Measurements from ENCODE around the gene HDAC1.
A peak's percentile ranks its signal among the peaks of the same experiment; 100 is the strongest.
"Not testable (repeated sequence)": the region's sequence is repeated elsewhere in the genome, so short reads cannot be mapped to it uniquely, and the experiment has no call there.

The HDAC1 gene

DNA sequence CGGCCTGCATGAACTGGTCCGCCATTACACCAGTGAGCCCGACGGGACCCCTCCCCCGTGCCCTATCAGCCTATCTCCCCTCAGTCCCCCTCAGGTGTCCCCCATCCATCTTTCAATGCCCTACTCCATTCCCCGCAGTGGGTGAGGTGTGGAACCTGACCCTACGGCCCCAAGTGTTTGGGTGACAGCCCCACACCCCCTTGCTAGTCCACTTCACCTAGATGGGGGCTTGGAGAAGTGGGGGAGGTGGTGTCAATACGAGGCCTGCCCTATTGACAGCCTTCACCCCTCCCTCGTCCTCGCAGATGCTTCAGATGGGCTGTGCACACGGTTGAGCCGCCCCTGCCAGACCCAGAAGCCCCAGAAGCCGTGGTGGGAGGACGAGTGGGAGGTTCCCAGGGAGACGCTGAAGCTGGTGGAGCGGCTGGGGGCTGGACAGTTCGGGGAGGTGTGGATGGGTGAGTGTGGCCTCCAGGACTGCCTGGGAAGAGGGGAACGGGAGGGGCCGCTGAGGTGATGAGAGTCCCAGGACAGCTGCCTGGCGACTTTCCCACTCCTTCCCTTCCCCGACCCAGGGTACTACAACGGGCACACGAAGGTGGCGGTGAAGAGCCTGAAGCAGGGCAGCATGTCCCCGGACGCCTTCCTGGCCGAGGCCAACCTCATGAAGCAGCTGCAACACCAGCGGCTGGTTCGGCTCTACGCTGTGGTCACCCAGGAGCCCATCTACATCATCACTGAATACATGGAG lies 15.7 kb upstream of the HDAC1 start:
- TF ChIP-seq, protein P1, sequence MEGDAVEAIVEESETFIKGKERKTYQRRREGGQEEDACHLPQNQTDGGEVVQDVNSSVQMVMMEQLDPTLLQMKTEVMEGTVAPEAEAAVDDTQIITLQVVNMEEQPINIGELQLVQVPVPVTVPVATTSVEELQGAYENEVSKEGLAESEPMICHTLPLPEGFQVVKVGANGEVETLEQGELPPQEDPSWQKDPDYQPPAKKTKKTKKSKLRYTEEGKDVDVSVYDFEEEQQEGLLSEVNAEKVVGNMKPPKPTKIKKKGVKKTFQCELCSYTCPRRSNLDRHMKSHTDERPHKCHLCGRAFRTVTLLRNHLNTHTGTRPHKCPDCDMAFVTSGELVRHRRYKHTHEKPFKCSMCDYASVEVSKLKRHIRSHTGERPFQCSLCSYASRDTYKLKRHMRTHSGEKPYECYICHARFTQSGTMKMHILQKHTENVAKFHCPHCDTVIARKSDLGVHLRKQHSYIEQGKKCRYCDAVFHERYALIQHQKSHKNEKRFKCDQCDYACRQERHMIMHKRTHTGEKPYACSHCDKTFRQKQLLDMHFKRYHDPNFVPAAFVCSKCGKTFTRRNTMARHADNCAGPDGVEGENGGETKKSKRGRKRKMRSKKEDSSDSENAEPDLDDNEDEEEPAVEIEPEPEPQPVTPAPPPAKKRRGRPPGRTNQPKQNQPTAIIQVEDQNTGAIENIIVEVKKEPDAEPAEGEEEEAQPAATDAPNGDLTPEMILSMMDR (conservative IDR thresholded peaks at IDR 0.05; ENCODE audit: low read depth, low read length), result no peak

GRCh38 chr1:32284777-32285176 lies 7.1 kb upstream of the HDAC1 start:
- DNase-seq (ENCODE audit: low read depth); H3K4me3 ChIP-seq (ENCODE audit: low read depth, low read length): not testable (repeated sequence)

More for the DNA sequence above, 15.7 kb upstream of the HDAC1 start:
- no peak for DNase-seq (ENCODE audit: low read depth)
- H3K4me3 ChIP-seq (ENCODE audit: low read depth, low read length), result no peak overlapping the region

DNA sequence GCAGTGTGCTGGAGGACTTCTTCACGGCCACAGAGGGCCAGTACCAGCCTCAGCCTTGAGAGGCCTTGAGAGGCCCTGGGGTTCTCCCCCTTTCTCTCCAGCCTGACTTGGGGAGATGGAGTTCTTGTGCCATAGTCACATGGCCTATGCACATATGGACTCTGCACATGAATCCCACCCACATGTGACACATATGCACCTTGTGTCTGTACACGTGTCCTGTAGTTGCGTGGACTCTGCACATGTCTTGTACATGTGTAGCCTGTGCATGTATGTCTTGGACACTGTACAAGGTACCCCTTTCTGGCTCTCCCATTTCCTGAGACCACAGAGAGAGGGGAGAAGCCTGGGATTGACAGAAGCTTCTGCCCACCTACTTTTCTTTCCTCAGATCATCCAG lies 6.2 kb upstream of the HDAC1 start:
- DNase-seq (ENCODE audit: low read depth), result no peak
- TF ChIP-seq, protein P1 (conservative IDR thresholded peaks at IDR 0.05; ENCODE audit: low read depth, low read length), result no peak
- no peak overlapping the region for H3K4me3 ChIP-seq (ENCODE audit: low read depth, low read length)

DNA sequence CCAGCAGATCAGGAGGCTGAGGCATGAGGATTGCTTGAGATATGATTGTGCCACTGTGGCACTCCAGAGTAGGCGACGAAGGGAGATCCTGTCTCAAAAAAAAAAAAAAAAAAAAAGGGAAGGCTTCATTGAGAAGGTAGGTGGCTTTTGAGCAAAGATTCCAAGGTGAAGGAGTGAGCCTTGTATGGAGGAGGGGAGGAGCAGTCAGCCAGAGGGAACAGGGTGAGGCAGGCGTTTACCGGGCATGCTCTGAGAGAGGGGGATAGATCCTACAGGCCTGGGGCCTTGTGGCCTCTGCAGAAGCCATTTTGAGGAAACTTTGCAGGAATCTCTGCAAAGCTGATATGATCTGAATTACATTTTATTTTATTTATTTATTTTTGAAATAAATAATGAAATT lies 5.1 kb upstream of the HDAC1 start:
- no peak for DNase-seq (ENCODE audit: low read depth)
- TF ChIP-seq, protein P1 (conservative IDR thresholded peaks at IDR 0.05; ENCODE audit: low read depth, low read length), result no peak
- no peak overlapping the region for H3K4me3 ChIP-seq (ENCODE audit: low read depth, low read length)

GRCh38 chr1:32289256-32289655 lies 2.6 kb upstream of the HDAC1 start:
- no peak overlapping the region for H3K4me3 ChIP-seq (ENCODE audit: low read depth, low read length)

DNA sequence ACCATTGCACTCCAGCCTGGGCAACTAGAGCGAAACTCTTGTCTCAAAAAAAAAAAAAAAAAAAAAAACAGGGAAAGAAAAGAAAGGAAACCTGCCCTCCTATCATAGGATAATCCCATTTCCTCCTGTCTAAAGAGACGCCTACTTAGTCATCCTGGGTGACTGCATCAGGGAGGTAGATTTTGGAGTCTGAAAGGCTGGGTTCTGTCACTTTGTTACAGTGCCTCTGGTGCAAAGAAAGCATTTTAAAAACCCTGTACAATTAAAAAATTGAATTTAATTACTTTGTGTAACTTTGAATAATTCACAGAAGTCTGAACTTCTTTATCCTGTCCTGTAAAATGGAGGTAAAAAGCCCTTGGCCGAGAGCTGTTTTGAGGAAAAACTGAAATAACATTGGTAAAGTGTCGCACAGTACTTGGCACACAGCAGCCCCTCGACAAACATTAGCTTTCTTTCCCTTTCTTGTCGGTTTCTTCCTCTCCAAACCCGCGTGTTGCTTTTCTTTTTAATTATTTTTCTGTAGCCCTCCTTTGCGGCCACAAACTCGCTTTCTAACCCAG lies 657 bp upstream of the HDAC1 start:
- TF ChIP-seq, protein P1 (conservative IDR thresholded peaks at IDR 0.05; ENCODE audit: low read depth, low read length), result no peak
- peak overlapping the region; percentile 94 for H3K4me3 ChIP-seq (ENCODE audit: low read depth, low read length)
- DNase-seq (ENCODE audit: low read depth), result peak; percentile 18

More at GRCh38 chr1:32289256-32289655, 2.6 kb upstream of the HDAC1 start:
- no peak for DNase-seq (ENCODE audit: low read depth)
- TF ChIP-seq, protein P1 (conservative IDR thresholded peaks at IDR 0.05; ENCODE audit: low read depth, low read length), result no peak

- DNase-seq (ENCODE audit: low read depth); H3K4me3 ChIP-seq (ENCODE audit: low read depth, low read length): not testable (repeated sequence)
Measured at GRCh38 chr1:32298211-32298610, 6.3 kb downstream of the HDAC1 start.

DNA sequence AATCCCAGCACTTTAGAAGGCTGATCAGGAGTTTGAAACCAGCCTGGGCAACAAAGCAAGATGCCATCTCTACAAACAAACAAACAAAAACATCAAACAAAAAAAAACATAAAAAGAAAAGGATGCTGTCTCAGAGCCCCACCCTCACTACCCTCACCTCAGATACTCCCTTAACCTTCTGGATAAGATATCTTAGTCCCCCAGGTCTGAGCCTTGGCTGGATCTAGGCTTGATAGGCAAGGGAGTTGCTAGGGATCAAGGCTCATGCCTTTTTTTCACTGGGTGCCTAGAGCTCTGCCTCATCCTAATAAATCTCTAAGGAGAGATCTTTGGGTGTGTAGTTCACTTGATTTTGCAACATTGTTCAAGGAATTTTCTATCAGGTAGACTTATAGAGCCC lies 7.4 kb downstream of the HDAC1 start:
- DNase-seq (ENCODE audit: low read depth), result no peak
- H3K4me3 ChIP-seq (ENCODE audit: low read depth, low read length), result no peak overlapping the region
- TF ChIP-seq, protein P1 (conservative IDR thresholded peaks at IDR 0.05; ENCODE audit: low read depth, low read length), result no peak

All from choroid plexus epithelial cell (primary cell).